ENCODE data around the gene DBI. TPM values are rescaled to one million over a fixed set of nuclear protein-coding genes. Genes with fewer than 3 reads are reported as not detected.

Gene DBI
- total RNA-seq, 1 donor, result 117 TPM

DNA sequence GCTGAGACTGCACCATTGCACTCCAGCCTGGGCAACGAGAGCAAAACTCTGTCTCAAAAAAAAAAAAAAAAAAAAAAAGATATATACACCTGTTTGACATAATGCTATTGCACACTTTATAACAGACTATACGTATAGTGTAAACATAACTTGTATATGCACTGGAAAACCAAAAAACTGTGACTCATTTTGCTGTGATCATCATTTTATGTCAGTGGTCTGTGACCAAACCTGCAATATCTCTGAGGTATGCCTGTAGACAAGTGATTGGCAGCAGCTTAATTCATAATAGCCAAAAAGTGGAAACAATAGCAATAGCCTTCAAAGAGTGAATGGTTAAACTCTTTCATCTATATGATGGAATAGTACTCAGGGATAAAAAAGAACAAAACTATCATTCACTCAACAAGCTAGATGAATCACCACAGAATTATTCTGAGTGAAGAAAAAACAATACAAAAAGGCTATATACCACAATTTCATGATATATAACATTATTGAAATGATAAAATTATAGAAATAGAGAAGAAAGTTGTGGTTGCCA lies 6.3 kb upstream of the DBI start:
- DNase-seq (ENCODE audit: low read depth), result no peak
- TF ChIP-seq, protein P1, sequence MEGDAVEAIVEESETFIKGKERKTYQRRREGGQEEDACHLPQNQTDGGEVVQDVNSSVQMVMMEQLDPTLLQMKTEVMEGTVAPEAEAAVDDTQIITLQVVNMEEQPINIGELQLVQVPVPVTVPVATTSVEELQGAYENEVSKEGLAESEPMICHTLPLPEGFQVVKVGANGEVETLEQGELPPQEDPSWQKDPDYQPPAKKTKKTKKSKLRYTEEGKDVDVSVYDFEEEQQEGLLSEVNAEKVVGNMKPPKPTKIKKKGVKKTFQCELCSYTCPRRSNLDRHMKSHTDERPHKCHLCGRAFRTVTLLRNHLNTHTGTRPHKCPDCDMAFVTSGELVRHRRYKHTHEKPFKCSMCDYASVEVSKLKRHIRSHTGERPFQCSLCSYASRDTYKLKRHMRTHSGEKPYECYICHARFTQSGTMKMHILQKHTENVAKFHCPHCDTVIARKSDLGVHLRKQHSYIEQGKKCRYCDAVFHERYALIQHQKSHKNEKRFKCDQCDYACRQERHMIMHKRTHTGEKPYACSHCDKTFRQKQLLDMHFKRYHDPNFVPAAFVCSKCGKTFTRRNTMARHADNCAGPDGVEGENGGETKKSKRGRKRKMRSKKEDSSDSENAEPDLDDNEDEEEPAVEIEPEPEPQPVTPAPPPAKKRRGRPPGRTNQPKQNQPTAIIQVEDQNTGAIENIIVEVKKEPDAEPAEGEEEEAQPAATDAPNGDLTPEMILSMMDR (IDR thresholded peaks at IDR 0.05; ENCODE audit: insufficient read depth, low read depth, low read length), result no peak
- H3K4me3 ChIP-seq (ENCODE audit: low read depth, low read length), result no peak overlapping the region

DNA sequence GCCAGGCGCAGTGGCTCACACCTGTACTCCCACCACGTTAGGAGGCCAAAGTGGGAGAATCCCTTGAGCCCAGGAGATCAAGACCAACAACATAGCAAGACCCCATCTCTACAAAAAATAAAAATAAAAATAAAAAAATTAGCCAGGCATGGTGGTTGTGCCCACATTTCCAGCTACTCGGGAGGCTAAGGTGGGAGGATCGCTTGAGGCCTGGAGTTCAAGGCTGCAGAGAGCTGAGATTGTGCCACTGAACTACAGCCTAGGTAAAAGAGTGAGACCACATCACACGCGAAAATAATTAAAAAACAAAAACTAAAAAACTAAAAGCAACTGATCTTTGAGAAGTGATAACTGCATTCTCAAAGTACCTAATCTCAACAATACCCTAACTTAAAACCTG lies 2.0 kb upstream of the DBI start:
- no peak overlapping the region for H3K4me3 ChIP-seq (ENCODE audit: low read depth, low read length)
- DNase-seq (ENCODE audit: low read depth), result no peak
- TF ChIP-seq, protein P1 (IDR thresholded peaks at IDR 0.05; ENCODE audit: insufficient read depth, low read depth, low read length), result no peak

DNA sequence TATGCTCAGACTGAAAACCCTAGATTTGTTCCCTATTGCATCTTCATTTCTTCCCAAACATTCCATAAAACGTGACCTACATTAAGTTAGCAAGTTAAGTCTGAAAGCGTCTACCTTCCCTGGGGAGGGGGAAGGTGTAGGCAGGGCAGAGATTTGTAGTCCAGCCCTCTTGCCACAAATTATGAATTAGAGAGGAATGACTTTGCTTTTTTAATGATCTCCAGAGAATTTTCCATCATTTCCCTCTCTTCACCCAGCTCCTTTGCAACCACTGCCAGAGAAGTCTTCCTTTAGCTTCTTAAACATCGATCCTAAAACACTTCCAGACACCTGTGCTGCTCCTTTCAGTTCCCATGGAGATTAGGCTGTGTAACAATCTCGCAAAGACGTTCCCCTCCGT lies 1.3 kb upstream of the DBI start:
- TF ChIP-seq, protein P1 (IDR thresholded peaks at IDR 0.05; ENCODE audit: insufficient read depth, low read depth, low read length), result no peak
- H3K4me3 ChIP-seq (ENCODE audit: low read depth, low read length), result peak overlapping the region; percentile 94
- DNase-seq (ENCODE audit: low read depth), result no peak

DNA sequence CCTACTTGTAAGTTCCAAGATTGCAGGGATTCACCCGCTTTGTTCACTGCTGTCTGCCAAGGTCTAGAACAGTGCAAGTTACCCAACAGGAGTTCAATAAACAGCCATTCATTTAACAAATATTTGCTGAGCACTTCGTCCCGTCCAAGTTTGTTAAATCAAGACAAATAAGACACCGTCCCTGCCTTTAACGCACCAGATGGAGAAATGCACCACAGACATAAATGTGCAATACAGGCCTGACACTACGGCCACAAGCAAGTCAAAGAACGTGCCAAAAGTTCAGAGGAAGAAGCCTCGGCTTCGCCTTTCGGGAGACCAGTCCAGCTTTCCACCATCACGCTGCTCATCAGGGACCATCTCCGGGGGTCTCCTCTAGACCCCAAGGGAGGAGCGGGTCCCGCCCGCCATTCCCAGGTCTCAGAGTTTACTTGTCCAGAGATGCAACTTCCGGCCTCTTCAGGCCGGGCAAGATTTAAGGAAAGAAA lies 572 bp upstream of the DBI start:
- H3K4me3 ChIP-seq (ENCODE audit: low read depth, low read length), result peak overlapping the region; percentile 94
- DNase-seq (ENCODE audit: low read depth), result peak; percentile 47
- TF ChIP-seq, protein P1 (IDR thresholded peaks at IDR 0.05; ENCODE audit: insufficient read depth, low read depth, low read length), result no peak

DNA sequence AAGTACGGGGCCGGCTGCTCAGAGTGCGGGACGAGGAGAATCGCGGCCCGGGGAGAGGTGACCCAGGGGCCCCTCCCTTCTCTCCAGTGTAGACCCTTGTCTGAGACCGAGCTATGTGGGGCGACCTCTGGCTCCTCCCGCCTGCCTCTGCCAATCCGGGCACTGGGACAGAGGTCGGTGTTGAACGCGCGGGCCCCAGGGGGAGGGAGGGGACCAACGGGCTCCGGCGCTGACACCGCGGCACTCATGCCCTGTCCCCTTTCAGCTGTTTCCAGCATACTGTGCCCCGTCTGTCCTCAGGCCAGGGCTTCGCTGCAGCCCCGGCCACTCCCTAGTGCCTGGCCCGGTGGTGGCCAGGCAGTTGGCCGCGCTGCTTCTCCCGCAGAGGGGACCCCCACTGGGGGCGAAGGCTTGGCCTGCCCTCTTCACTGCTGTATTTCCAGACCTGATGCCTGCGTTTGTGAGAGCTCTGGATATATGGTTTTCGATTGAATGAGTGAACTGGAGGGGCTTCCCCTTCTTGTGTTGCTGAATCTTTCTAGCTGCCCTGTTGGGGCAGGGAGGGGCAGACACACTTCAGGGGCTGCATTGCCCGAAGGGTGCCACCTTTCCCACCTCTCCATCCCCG lies 809 bp downstream of the DBI start:
- H3K4me3 ChIP-seq (ENCODE audit: low read depth, low read length), result peak overlapping the region; percentile 94
- peak; percentile 20 for DNase-seq (ENCODE audit: low read depth)
- TF ChIP-seq, protein P1 (IDR thresholded peaks at IDR 0.05; ENCODE audit: insufficient read depth, low read depth, low read length), result no peak

DNA sequence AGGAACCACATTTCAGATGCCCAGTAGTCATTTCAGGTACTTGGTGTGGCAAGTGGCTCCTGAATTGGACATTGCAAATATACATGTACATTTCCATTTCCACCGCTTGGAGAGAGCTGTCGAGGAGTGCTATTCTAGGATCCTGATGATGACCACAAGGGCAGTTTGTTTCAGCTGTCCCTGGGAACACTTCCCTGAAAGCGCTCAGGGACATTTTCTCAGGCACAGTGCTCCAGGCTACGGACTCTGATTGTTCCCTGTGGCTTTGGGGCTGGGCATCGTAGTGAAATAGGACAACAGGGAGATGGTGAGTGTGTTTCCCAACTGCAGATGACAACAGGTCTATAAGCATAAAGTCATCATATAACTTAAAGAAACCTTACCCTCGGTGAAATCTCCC lies 3.1 kb downstream of the DBI start:
- DNase-seq (ENCODE audit: low read depth), result no peak
- H3K4me3 ChIP-seq (ENCODE audit: low read depth, low read length), result no peak overlapping the region
- TF ChIP-seq, protein P1 (IDR thresholded peaks at IDR 0.05; ENCODE audit: insufficient read depth, low read depth, low read length), result no peak

Measured in fibroblast of villous mesenchyme (primary cell).